Measurements from ENCODE around the gene NCKAP5.

- TF ChIP-seq EZH2 (IDR thresholded peaks at IDR 0.05; ENCODE audit: insufficient read depth, poor library complexity, severe bottlenecking) = no peak
- TF ChIP-seq EZH2phosphoT487 (IDR thresholded peaks at IDR 0.05; ENCODE audit: insufficient read depth, low read depth) = no peak
Measured at GRCh38 chr2:133461484-133461883, 106.8 kb downstream of the NCKAP5 start.

All from GM23248 (cell line).